ENCODE measurements around the gene CYB5B.

GRCh38 chr16:69497876-69498596, 73.6 kb downstream of the CYB5B start:
- no peak for TF ChIP-seq GABPA (IDR thresholded peaks at IDR 0.05 in 1 of 2, conservative IDR thresholded peaks at IDR 0.05 in 1 of 2)
- TF ChIP-seq CTCF (IDR thresholded peaks at IDR 0.05; ENCODE audit: low read depth, low read length, missing input control) = no peak
- TF ChIP-seq ATF3 (IDR thresholded peaks at IDR 0.05) = no peak
- no peak for TF ChIP-seq EGR1 (IDR thresholded peaks at IDR 0.05; ENCODE audit: low read depth in 2 of 2)
- TF ChIP-seq HNF4G (IDR thresholded peaks at IDR 0.05) = no peak
- no peak for TF ChIP-seq REST (IDR thresholded peaks at IDR 0.05)
- TF ChIP-seq RAD21 (IDR thresholded peaks at IDR 0.05) = no peak

All from liver (tissue), 3 donors.